IPS-NIHi7 (cell line): ENCODE data around the gene FAM184B.

Experiments used
- DNase-seq: peaks from one replicate; pipeline ENCODE4 v3.0.0; 2012; ENCODE audit warnings: mixed read lengths; ENCODE audit errors: extremely low spot score

FAM184B gene

DNA sequence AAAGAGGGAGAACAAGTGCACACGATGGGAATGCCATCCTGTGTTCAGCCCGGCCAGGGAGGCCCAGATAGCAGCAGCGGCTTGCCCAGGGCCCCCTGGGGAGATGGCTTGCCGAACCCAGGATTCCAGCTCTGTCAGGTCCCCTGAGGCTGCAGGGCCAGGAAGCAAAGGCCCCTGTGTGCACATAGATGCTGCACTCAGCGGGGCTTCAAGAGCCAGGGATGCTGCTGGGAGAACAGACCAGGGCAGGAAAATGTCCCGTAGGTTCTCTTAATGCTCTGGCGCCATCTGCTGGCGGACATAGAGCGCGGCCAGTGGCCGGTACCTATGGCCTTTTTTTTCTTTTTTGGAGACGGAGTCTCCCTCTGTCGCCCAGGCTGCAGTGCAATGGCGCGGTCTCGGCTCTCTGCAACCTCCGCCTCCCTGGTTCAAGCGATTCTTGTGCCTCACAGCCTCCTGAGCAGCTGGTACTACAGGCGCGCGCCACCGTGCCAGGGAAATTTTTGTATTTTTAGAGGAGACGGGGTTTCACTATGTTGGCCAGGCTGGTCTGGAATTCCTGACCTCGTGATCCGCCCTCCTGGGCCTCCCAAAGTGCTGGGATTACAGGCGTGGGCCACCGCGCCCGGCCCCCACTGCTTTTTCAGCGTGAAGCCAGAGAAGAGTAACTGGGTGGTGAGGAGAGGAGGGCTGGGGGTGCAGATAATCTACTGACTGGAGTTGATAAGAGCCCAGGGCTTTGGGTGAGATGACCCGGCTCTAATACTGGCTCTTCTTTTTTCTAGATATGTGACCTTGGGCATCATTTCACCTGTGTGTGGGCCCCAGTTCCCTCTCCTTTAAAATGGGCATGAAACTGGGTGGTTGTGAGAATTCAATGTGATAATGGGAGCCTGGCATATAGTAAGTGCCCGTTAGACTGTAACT, 144.5 kb downstream of the FAM184B start:
- peak; percentile 94 for DNase-seq

DNA sequence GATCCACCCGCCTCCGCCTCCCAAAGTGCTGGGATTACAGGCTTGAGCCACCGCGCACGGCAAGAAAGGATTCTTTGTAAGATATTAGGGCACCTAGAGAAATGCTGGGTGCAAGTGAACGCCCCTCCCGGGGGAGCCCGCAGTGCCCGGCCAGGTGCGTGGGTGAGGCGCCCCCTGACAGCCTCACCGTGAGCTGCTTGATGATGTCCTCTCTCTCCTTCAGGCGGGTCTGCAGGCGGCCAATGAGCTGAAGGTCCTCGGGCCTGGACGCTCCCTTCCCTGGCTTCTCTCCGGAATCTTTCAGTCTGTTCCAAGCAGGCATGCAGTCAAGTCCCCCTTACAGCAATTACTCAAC, 145.1 kb downstream of the FAM184B start:
- DNase-seq = no peak

DNA sequence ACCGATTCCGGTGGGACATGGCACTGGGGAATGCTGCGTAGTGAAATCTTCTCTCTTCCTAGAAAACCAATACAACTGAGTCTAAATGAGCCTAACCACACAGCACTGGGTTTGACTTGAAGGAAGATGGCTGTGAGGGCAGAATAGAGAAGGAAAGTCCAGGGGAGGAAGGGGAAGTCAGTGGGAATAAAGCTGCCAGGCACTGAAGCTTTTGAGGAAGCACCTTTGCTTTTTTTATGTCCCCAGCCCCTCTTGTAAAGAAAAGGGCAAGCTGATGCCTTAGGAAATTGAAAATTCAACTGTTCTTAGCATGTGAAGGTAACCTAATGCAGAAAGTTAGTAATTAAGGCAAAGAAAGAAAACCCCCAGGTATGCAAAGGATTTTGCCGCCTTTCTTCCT, 146.4 kb downstream of the FAM184B start:
- no peak for DNase-seq

DNA sequence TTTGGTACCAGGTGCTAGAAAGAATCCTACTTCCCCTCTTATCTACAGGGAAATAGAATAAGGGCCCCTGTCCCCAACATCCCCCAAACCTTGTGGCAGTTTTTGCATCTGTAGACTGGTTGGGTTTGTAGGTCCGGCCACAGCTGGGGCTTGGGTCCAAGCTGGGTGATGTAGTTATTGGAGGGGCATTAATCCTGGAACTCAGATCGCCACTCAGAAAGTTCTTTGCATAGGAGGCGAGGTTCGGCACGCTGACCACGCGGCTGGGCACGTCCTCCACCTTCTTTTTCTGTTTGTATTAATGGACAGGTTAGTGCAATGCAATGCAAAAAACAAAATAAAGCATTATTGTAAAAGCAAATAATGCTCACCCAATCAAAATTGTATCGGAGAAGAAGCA, 147.8 kb downstream of the FAM184B start:
- DNase-seq = no peak

DNA sequence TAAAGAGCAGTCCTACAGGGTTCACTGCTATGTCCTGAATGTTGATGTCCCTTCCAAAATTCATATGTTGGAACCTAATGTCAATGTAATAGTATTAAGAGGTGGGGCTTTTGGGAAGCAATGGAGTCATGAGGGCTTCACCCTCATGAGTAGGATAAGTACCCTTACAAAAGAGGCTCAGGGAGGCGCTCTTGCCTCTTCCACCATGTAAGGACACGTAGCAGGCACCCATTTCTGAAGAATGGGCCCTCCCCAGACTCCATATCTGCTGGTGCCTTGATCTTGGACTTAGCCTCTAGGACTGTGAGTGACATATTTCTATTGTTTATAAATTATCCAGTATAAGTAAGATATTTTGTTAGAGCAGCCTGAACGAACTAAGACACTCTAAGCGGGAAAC, 151.2 kb downstream of the FAM184B start:
- DNase-seq = no peak

DNA sequence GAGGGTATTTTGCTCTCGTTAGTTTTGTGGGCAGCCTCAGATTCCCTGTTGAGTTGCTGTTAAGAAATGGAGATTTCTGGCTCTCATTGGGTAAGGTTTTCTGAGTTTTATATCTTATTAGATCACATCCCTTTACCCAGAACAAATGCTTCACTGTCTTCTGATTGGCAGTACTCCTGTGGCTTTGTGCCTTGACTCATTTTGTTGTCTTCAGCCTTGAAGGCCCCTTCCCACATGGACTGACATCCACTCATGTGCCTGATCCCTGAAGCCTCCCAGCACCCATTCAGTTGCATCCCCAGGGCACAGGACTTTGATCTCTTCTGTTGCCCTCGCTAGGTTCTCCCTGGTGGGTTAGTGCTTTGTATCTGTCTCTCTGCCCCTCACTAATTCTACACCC, 156.6 kb downstream of the FAM184B start:
- no peak for DNase-seq

DNA sequence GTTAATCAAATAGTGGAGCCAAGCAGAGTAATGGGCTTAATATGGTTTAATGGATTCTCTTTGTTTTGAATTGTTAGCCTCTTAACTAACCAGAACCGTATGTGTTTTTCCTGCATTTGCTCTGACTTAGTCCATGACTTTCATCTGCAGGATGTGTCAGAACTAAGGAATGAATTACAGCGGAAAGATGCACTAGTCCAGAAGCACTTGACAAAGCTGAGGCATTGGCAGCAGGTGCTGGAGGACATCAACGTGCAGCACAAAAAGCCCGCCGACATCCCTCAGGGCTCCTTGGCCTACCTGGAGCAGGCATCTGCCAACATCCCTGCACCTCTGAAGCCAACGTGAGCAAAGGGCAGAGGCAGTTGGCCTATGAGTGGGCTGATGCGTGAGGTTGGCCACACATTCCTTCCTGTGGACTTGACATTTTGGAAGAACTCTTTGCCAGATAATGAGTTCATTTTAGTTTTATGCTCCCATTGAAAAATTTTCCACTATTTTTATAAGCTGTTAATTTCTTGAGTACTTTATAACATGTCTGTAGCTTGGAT, 157.9 kb downstream of the FAM184B start:
- no peak for DNase-seq

DNA sequence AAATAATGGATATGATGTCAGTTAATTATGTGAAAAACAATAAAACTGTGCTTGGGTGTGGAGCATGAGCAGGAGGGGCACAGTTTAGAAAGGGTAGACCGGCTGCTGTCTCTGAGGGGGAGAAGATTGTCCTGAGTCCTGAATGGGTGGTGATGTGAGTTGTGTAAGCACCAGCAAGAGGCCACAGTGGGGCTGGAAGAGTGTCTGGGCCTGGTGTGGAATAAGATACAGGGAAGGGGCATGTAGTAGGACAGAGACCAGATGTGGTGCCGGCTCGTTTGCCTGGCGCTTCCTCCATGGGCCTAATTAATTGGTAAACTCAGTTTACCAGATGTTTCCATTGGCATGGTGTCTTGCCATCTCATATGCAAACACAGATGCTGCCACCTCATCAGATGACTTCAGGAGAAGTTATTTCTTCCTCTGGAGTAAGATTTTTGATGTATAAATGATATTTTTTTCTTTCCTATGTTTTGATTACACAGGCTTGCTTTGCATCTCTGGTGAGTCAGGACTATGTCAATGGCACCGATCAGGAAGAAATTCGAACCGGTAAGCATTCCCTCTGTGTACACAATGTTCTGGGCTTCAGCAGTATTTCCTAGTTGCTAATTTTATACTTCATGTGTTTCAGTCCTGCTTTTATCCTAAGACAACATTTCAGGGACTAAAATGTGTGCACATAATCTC, 161.9 kb downstream of the FAM184B start:
- no peak for DNase-seq

DNA sequence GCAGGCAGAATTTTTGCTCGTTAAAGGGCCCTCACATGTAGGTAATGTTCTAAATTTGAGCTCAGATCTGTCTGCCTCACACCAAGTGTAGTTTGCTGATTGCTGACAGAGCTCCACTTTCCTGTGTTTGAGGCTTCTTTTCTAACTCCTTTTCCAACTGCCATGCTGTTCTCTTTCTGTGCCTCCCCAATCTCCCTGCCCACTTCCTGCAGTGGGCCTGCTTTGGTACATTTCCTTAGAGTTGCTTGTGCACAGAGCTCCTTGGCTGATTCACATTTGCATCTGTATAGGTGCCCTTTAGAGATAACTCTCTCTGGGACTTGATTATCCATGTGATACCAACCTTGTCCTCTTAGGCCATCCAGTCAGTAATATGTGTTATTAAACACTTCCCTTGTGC, 162.5 kb downstream of the FAM184B start:
- DNase-seq = no peak

DNA sequence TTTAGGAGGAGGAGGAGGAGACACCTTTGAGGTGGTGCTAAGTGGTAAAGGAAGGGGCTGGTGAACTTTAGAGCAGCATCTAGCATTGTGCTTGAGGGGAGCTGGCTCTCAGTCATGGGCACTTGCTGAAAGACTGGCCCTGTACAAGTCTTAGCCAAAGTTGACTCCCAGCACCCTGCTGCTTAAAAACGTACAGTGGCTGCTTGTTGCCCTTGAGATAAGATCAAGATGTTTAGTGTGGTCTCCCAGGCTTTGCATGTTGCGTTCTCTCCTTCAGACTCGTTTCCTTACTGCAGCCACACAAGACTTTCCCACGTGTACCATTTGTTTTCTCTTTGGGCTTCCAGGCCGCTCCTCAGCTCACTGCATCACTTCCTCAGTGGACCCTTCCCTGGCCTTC, 165.1 kb downstream of the FAM184B start:
- no peak for DNase-seq

DNA sequence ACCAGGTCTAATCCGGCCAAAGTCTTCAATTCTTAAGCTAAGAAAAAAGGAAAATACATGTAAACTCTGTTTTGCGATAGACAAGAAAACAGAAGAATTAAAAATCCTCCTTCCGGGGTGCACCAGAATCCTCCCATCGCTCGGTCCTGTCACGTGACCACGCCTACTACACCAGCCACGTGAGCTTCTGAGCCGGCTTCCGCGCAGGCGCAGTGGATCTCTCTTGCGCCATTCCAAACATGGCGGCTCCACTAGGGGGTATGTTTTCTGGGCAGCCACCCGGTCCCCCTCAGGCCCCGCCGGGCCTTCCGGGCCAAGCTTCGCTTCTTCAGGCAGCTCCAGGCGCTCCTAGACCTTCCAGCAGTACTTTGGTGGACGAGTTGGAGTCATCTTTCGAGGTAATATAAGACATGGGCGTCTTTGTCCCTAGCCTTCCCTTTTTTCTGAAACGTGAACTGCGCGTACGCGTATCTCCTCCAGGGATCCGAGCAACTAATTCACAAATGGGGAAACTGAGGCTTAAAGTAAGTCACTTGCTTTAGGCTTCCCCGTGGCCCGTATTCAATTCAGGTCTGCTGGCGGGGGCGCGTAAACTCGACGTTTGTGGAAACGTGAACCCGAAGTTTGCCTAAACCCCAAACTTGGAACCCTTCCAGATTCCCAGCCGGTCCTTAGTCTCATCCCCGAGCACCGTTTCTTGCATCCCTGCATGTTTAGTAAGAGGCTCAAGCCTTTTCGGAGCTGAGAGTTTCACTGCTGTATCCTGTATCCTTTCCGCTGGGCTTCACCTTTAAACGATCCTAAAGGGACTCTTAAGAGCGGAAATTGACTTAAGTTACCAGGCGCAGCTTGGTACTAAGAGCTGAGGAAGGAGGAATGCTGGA, 166.8 kb downstream of the FAM184B start, which contains the start of gene MED28:
Gene MED28, plus strand, starts transcription at position 226 of the 884 bp plus-strand sequence. Its CDS starts 14 bp downstream, at position 240.
- peak; percentile 98 for DNase-seq

DNA sequence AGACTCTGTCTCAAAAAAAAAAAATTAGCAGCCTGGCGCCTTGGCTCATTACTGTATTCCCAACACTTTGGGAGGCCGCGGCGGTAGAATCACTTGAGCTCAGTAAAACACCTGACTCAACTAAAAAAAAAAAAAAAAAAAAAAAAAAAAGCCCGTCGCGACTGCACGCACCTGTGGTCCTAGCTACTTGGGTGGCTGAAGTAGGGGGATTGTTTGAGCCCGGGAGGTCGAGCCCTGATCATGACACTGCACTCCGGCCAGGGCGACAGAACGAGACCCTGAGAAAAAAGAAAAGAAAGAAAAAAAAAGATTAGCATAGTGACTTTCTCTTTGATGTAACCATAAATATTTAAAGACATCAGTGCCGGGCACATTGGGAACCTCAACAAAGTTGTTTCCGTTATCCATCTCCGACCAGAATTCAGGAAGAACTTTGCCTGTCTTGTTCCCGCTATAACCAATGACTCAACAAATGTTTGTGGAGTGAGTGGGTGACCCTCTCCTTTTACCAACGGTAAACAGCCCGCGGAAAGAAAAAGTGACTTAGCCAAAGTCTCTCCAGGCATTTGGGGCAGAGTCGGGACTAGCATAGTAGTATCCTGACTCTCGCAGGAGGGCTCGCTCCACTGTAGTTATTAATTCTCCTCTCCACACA, 167.5 kb downstream of the FAM184B start:
- DNase-seq = no peak

DNA sequence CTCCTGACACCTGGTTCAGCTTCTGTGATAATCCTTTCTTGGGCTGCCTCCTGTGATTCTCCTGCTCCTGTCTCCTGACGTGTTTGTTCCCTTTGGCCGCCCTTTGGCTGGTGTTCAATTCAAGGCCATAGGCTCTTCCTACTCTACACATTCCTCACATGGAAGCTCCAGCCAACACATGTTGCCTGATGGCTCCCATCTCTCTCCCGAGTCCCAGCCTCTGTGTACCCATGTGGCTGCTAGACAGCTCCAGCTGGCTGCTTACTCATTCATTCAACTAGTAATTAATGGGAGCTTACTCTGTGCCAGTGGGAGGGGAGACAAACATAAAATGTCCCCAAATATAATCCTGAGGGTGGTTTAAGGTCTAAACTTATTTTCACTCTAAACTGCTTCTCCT, 176.2 kb downstream of the FAM184B start:
- DNase-seq = no peak

DNA sequence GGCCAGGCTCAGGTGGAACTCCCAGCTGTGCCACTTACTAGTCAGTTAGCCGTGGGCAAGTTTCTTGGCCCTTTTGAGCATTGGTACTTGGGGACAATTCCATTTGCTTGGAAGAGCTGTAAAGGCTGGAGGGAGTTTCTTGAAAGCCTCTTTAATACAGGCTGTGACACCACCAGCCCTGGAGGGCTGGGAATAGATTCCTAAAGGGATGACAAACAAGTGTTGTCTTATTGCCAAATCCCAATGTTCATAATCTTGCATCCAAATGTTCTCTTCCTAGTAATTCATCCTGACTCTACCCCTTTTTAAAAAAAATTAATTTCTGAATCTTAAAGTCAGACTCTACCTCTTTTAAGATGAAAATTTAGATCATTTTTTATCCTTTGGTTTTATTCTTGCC, 181.6 kb downstream of the FAM184B start:
- no peak for DNase-seq

DNA sequence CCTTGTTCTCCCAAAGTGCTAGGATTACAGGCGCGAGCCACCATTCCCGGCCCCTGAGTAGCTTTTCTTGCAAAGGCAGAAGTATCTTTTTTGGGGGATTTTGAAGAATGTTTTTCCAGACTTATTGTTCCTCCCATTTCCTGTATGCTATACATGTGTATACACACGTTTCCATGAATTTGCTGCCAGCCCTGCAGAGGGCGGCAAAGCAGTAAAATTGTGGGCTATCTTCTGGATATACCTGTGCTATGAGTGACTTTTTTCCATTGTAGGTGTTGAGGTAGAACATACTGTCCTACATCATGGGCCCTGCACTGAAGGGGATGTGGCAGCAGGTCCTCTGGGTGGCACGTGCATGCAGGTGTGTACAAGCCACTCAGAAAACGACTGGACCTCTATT, 183.9 kb downstream of the FAM184B start:
- DNase-seq = peak; percentile 25

DNA sequence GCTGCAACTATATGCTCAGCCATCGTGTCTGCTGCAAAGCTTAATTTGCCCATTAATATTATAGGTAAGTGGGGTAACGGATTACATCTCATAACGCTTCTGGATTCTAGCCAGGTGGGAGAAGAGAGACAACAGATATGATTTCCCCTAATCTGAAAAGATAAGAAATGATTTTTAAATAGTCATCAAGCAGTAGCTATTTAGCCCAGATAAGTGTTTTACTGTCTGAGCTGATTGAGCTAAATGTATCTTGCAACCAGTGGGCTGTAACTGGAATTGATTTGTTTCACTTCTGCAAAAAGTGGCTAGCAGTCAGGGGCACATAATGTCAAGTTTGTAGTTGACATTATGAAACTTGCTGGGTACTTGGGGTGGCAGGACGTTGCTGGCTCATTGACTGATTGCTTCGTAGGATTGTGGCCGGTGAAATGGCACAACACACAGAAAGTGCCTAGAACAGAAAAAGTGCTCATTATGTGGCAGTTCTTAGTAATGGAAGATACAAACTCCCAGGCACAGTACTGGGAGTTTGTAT, 185.9 kb downstream of the FAM184B start:
- DNase-seq = no peak

DNA sequence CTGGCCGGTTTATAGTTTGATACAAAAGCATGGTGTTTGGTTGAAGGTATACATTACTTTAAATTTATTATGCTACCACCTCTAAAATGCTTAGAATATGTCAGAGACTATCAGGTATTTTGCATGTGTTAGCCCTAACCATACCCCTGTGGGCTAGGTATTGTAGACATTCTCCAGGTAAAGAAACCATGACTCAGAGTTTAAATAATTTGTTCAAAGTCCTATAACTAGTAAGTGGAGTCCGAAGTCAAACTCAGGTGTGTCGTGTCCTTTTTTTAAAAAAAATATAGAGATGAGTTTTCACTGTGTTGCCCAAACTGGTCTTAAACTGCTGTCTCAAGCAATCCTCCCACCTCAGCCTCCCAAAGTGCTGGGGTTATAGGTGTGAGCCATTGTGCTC, 192.1 kb downstream of the FAM184B start:
- no peak for DNase-seq

DNA sequence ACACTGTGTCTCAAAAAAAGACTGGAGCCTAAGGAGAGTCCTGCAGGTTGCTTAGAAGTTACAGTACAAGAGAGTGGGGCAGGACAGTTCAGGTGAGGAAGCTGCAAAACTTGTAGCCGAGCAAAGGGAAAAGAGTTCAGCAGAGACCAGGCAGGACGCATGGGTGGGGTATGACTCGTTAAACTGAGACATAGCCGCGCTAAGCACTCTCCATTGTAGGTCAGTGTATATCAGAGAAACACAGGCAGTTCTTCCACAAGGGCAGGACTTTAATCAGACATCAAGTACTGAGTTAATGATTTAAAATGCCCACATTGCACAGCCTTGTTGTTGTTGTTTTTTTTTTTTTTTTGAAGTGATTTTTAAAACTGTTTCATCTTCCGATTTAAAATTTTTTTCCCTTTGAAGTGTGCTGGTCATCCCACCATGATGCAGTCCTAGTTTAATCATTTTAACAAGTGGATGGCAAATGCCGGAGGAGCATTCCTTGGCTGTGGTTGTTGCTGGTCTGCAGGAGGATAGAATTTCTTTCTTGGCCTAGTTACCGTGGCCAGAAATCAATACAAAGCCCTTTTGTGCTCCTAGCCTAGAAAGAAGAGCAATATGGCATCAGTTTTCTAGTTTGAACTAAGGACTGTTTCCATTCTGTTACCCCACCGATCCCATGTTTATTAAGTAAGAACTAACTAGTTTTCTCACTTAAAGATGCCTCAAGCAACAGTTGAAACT, 194.2 kb downstream of the FAM184B start:
- no peak for DNase-seq

DNA sequence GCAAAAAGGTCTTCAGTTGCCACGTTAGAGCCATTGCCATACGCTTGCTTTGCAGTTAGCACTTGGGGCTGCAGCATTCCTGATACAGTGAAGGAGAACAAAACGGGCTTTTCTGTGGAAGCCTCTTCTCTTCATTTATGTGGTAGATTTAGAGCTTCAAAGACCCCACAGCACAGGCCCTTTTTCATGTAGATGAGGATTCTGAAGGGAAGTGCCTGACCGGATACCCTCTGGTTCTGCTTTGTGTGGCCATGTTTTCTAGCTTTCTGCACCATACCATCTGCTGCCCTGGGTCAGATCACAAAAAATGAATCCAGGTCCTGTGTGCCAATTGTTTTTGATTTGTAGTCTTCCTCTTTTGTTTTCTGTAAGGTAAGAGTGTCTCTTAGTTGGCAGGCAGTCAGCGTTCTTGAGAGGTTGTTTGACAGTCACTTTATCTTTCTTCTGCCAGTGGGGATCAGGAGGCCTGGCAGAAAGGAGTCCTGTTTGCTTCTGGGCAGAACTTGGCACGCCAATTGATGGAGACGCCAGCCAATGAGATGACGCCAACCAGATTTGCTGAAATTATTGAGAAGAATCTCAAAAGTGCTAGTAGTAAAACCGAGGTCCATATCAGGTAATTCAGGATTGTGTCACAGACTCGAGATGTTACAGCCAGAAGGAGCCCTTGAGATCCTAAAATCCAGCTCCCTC, 196.8 kb downstream of the FAM184B start:
- DNase-seq = no peak

DNA sequence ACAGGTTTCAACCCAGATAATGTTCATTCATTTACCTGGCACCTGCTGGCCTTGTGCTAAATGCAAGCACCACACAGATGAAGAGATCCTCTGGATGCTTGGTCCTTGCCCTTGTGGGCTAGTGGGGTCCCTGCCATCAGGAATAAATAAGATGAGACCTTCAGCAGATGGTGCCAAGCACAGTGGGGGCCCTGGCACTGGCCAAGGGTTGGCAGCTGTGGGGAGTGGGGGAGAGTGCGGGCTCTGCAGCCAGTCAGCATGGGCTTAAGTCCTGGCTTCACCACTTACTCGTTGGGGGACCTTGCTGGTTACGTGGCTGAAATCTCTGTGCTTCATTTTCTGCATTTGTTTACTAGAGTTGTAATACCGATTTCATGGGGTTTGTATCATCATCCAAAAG, 197.5 kb downstream of the FAM184B start:
- DNase-seq = no peak
